ENCODE data around the gene RPRD1B.
"Not testable (repeated sequence)": the region's sequence is repeated elsewhere in the genome, so short reads cannot be mapped to it uniquely, and the experiment has no call there.

Gene RPRD1B

DNA sequence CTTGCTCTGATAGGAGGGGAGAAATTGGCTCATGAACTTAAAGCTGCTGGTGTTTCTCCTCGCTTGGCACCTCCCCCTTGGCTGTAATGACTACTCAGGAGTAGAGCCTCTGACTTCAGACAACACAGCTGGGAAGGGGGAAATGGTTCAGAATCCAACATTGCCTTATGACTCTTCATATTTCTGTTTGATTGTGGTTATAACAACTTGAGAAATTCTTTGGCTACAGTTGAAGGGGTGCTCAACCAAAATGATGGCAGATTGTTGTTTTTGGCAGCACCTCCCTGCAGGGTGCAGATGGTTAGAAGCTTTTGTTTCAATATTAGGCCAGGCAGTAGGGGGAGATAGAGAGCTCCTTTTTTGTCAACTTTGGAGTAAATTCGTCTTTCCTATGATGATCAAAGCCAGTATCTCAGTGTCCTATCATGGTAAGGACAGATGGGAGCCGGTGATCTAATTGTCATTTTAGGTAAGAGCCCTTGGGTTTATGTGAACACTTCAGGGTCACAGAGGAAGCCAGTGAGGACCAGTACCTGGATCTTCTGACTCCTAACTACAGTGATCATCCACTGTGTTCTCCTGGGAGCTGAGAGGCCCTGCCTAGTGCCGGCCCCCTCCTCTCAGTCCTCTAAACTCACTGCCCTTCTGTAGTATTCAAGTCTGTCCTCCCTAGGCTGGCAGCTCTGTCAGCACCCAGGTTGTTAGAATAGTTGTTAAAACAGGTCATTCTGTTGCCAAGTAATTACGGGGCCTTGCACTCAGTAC is 39.9 kb downstream of the RPRD1B start:
- no peak for DNase-seq (ENCODE audit: low read depth)

GRCh38 chr20:38075161-38075998 is 41.8 kb downstream of the RPRD1B start:
- DNase-seq (ENCODE audit: low read depth): no peak

GRCh38 chr20:38076548-38076947 is 43.0 kb downstream of the RPRD1B start:
- DNase-seq (ENCODE audit: low read depth): no peak

DNA sequence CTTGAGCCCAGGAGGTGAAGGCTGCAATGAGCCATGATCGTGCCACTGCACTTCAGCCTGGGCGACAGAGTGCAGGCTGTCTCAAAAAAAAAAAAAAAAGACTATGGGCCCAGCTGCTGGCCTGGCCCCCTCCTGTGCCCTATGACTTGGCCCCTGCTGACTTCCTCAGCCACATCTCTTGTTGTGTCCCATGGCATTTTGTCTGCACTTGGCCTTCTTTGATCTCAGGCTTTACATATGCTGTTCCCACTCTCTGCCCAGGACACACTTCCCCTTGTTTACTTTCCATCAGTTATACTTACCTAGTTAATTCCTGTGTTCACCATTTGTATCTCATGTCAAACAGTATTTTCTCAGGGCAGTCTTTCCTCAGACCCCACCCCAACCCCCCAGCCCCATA is 44.5 kb downstream of the RPRD1B start:
- DNase-seq (ENCODE audit: low read depth): no peak

DNA sequence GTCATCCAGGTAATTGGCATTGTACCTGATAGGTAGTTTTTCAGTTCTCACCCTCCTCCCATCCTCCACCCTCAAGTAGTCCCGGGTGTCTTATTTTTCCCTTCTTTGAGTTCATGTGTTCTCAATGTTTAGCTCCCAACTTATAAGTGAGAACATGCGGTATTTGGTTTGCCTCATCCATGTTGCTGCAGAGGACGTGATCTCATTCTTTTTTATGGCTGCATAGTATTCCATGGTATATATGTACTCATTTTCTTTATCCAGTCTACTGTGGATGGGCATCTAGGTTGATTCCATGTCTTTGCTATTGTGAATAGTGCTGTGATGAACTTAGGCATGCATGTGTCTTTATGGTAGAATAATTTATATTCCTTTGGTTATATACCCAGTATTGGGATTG is 45.8 kb downstream of the RPRD1B start:
- no peak for DNase-seq (ENCODE audit: low read depth)

DNA sequence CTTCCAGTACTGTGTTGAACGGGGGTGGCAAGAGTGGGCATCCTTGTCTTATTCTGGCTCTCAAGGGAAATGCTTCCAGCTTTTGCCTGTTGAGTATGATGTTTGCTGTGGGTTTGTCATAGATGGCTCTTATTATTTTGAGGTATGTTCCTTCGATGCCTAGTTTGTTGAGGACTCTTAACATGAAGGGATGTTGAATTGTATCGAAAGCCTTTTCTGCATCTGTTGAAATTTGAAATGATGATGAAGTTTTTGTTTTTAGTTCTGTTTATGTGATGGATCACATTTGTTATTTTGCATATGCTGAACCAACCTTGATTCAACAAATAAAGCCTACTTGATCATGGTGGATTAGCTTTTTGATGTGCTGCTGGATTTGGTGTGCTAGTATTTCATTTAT is 48.0 kb downstream of the RPRD1B start:
- no peak for DNase-seq (ENCODE audit: low read depth)

- no peak for DNase-seq (ENCODE audit: low read depth)
These were observed 49.3 kb downstream of the RPRD1B start for GRCh38 chr20:38082894-38083293.

DNA sequence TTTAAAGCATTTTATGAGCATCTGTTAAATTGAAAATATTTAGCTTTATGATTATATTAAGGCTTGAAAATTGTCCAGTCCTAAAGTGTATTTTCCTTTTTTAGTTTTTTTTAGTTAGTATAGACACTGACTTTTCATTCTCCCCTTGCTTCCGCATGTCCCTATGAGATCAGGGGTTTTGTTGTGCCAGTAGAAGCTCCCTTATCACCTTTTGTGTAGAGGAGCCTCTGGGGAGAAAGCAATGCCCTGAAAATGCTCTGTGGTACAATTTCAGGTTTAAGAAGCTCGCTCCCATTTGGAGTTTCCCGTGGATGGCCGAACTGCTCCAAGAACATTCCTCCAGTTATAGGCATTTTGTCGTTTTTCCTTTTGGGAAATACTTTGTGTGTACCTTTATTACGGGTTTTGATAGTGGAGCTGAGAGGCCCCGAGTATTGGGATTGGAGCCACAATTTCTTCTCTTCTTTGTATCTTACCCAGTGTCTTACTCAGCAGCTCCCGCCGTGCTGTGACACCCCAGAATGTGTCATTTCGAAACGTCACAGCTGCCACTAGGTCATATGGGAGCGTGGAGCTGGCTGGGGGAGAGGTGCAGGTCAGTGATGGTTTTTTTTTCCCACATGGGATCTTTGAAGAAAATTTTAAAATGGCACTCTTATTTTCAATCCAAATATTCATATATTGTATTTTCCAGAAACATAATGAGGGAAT is 49.9 kb downstream of the RPRD1B start:
- DNase-seq (ENCODE audit: low read depth): no peak

- DNase-seq (ENCODE audit: low read depth): no peak
These were observed 50.9 kb downstream of the RPRD1B start for GRCh38 chr20:38084425-38084951.

DNA sequence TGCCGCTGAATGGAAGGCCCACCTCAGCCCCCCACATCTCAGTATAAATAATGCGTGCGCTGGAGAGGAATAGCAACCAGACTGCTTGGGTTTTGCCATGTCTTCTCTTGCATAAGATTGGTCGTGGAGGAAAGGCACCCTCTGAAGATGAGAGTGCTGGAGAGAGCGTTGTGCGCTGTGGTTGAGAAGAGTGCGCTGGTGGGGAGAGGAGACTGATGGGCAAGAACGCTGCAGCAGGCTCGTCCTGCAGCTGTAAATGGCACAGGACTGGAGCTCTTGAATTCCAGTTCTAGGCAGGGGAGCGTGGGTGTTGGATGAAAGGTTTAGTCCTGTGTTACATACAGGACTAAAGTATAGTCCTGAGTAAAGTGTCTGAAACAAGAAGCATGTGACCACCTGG is 51.5 kb downstream of the RPRD1B start:
- DNase-seq (ENCODE audit: low read depth): no peak

- no peak for DNase-seq (ENCODE audit: low read depth)
These were observed 56.0 kb downstream of the RPRD1B start for GRCh38 chr20:38089500-38089899.

GRCh38 chr20:38090061-38090460 is 56.5 kb downstream of the RPRD1B start:
- no peak for DNase-seq (ENCODE audit: low read depth)

GRCh38 chr20:38091441-38092216 is 58.1 kb downstream of the RPRD1B start:
- no peak for DNase-seq (ENCODE audit: low read depth)

GRCh38 chr20:38092260-38092857 is 58.8 kb downstream of the RPRD1B start:
- no peak for DNase-seq (ENCODE audit: low read depth)

GRCh38 chr20:38092915-38093314 is 59.4 kb downstream of the RPRD1B start:
- no peak for DNase-seq (ENCODE audit: low read depth)

GRCh38 chr20:38093641-38094077 is 60.1 kb downstream of the RPRD1B start:
- DNase-seq (ENCODE audit: low read depth): no peak

DNA sequence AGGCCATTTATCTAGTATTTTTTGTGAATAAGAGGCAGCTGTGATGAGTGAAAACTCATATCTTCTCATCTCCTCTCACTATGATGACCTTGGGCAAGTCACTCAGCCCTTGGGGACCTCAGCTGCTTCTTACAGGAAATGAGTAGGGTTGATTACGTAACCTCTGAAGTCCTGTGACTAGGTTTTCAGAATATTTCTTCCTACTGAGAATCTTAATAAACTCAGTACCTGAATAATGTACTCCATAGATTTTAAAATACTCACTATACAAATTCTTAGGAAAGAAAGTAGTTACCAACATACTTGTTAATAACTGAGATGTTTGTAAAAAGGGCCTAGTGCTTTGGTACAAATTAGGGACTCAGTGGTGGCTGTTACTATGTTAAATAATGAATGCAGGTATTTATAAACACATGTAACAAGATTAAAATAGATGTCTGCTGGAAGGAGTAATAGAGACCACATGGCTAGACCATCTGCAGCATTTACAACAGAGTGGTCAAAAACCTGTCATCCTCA is 60.9 kb downstream of the RPRD1B start:
- DNase-seq (ENCODE audit: low read depth): no peak

DNA sequence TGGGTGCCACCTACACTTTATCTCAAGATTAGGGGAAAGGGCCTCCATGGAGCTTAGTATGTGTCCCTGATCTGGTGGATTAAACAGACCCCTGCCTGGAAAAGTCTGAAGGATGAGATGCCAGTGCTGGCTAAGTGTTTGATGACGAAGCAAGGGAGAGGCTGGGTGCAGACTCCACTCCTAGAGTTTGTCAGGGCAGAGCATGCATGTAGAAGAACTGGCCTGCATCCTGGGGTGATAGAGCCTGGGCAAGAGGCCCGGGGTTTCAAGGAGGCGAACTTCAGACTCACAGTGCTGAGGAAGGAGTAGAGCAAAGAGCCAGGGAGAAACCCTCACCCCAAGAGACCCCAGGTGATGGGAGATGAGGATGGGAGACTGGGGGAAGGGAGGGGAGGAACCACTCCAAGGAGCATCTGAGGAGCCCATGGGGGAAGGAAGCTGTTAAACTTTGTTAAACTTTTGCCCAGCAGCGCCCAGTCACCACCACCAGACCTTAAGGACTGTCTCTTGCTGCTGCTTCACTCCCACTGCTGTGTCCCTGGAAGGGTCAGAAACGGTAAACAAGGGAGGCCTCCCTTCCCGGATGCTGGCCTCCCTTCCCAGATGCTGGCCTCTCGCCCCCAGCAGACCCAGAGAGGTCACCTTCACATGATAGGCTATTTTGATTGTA is 61.6 kb downstream of the RPRD1B start:
- no peak for DNase-seq (ENCODE audit: low read depth)

DNA sequence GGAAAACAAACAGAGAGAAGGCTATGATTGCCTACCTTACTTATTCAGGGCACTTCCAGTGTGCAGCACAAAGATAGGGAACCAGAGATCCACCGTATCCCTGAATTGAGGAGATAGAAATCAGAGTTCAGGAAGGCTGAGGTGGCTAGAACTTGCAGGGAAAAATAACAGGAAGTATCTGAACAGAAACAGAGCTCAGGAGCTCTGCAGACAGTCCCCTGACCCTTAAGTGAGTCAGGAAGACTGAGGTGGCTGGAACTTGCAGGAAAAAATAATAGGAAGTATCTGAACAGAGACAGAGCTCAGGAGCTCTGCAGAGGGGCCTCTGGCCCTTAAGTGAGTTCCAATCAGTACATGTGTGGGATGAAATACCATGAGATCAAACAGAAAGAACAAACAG is 65.4 kb downstream of the RPRD1B start:
- no peak for DNase-seq (ENCODE audit: low read depth)

DNA sequence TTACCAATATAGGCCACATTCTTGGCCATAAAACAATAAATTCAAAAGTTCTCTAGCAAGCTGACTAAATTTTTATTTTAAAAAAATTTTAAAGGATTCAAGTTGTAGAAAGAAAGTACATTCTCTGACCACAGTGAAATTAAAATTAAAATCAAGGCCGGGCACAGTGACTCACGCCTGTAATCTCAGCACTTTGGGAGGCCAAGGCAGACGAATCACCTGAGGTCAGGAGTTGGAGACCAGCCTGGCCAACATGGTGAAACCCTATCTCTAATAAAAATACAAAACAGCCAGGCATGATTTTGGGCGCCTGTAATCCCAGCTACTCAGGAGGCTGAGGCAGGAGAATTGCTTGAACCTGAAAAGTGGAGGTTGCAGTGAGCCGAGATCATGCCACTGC is 68.7 kb downstream of the RPRD1B start:
- not testable (repeated sequence) for DNase-seq (ENCODE audit: low read depth)
